AG09319 (cell line): ENCODE measurements around the gene PROCA1.

Experiments used
- DNase-seq: peaks from one replicate; pipeline ENCODE4 v3.0.0-alpha.2; 2010; ENCODE audit warnings: low read depth; ENCODE audit errors: extremely low read depth
- TF ChIP-seq, protein P1 (sequence below): IDR thresholded peaks from 2 replicates; pipeline ENCODE4 v1.5.1; 2011; ENCODE audit warnings: low read depth, mild to moderate bottlenecking, inconsistent platforms, low read length, moderate library complexity

The PROCA1 gene

DNA sequence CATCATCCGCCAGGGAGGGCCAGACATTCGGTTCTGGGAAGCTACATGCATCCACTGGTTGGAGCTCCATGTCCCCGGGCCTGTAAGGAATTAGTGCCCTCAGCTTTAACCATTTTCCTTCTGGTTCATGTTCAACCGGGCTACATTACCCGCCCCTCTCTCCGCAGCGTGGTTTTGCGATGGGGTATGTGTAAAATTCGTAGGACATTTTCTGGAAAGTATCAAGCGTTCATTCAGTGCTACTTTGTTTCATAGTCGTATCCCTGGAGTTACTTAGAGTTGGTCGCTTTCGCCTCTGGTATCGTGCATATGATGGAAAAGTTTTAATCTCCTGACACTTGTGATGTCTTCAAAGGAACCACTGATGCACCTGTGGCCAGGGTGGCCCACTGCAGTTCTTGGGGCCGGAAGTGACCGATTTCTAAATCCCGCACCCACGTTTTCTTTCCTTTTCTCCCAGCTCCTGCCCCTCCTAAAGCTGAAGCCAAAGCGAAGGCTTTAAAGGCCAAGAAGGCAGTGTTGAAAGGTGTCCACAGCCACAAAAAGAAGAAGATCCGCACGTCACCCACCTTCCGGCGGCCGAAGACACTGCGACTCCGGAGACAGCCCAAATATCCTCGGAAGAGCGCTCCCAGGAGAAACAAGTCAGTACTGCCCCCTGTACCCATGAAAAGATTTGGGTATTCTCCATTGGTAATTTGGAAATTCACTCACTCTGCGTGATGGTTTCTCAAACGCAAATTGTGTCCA lies 8.7 kb upstream of the PROCA1 start:
- no peak for DNase-seq
- TF ChIP-seq, protein P1, sequence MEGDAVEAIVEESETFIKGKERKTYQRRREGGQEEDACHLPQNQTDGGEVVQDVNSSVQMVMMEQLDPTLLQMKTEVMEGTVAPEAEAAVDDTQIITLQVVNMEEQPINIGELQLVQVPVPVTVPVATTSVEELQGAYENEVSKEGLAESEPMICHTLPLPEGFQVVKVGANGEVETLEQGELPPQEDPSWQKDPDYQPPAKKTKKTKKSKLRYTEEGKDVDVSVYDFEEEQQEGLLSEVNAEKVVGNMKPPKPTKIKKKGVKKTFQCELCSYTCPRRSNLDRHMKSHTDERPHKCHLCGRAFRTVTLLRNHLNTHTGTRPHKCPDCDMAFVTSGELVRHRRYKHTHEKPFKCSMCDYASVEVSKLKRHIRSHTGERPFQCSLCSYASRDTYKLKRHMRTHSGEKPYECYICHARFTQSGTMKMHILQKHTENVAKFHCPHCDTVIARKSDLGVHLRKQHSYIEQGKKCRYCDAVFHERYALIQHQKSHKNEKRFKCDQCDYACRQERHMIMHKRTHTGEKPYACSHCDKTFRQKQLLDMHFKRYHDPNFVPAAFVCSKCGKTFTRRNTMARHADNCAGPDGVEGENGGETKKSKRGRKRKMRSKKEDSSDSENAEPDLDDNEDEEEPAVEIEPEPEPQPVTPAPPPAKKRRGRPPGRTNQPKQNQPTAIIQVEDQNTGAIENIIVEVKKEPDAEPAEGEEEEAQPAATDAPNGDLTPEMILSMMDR: no peak; the same call in 1 of the 2 replicates

DNA sequence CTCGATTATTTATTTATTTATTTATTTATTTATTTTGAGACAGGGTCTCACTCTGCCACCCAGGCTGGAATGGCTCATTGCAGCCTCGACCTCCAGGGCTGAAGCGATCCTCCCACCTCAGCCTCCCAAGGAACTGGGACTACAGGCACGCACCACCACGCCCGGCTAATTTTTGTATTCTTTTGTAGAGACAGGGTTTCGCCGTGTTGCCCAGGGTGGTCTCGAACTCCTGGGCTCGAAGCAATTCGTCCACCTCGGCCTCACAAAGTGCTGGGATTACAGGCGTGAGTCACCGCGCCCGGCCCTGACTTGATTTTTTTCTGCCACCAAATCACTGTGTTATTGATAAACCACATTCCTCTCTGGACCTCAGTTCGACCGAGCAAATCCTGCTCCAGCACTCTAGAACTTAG lies 7.3 kb upstream of the PROCA1 start:
- DNase-seq: no peak
- TF ChIP-seq, protein P1: no peak

DNA sequence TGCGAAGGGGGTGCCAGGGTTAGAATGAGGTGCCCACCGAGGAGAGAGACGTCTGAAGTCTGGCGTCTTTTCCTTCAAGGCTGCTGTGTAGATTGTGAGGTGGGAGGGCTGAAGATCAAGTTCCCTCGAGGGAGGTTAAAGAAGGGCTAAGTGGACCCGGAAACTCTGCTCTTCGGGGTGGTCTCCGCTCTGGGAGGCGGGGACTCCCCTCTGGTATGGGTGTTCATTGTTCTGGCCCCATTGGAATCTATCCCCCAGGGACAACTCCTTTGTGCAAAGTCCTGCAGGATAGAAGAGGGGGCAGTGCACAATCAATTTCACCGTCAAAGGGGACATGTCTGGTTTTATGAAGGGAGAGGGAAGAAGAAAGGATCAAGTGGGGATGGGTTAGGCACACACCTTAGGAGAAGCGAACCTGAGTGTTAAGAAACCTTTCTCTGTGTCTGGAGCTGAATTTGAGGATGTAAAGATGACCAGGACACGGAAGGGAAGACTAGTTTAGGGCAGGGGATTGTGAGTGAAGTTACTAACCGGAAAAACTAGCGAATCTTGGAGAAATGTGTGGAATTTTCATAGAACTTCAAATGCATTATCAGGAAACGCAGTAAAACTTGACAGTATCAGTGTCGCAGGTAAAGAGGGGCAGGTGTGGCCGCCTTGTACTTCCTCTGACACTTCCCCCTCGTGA lies 6.8 kb upstream of the PROCA1 start:
- TF ChIP-seq, protein P1: no peak
- DNase-seq: no peak

DNA sequence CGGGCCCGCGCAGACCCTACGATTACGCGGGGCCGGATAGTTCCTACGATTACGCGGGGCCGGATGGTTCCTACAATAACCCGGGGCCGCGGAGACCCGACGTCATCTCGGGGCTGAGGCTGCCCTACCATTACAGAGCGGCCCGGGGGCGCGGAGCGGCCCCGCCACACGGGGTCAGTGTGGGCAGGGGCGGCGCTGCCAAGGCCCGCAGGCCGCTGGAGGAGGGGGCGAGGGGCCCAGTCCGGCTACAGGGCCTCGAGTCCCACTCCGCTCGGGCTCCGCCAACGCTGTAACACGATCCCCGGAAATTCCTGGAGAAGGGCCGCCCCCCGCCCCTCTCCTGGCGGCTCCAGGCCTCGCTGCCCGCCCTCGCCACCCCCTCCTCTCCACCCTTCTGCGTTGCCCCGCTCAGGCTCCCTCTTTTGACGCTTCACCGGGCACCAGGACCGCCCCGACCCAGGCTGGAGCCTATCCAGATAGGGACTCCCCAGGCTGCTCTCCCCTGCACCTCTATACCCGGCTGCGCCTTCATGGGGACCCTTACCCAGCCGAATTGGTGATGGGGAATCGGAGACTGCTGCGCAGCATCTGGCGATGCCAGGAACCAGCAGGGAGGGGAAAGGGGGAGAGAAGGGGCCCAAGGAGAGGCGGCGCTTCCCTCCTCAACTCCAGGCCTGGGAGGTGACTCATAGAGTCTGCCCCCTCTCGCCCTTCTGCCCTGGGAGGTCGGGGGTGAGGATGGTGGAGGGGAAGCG lies 6.1 kb upstream of the PROCA1 start, which contains the start of gene RAB34:
Gene RAB34, minus strand, starts transcription at position 291 of the 755 bp plus-strand sequence. CDS start 602 bp downstream, outside the sequence.
- peak; percentile 78 for DNase-seq
- TF ChIP-seq, protein P1: no peak; the same call in 1 of the 2 replicates

DNA sequence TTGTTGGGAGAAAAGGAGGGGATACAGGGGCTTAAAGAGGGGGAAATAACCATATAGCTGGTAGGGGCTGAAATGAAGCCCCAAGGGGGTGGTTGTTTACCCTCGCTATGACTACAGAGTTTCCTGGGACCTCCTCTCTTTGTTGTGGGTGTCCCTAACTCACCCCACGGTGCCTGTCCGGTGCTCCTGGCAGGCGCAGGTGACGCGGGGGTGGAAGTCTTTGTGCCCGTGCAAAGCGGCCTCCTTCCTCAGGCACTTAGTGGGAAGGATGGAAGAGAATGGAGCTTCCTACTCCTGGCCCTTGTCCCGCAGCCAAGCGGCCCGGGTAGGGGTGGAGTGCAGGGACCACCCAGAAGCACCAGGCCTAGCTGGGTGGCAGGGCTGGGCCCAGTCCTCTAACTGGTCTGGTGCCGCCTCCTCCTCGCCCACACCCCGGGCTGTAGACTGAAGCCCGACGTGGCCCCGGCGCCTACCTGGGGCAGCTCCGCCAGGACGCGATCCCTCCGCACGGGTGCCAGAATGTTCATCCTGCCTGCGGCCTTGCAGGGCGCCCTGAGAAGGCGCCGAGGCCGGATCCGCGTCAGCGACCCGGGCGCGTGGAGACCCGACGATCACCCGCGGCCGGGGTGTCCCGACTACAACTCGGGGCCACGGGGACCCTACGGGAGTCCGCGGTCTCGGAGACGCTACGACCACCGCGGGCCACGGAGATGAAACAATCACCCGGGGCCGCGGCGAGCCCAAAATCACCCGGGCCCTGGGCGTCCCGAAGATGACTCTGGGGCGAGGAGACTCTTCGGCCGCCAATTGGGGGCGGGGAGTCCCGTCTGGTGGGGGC lies 5.3 kb upstream of the PROCA1 start:
- TF ChIP-seq, protein P1: no peak
- no peak for DNase-seq

DNA sequence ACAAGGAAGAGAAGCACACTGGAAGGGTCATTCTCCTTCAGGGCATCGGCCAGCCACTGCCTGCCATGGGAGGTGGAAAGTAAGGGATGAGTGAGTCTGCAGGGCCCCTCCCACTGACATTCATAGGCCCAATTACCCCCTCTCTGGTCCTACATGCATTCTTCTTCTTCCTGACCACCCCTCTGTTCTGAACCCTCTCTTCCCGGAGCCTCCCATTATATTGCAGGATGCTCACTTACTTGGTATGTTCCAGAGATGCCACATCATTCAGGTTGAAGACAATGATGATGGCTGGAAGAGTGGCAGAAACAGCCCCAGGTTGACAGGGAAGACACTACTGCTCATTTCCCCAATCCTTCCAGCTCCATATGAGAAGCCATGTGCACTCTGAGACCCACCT lies 3.5 kb upstream of the PROCA1 start:
- DNase-seq: no peak
- TF ChIP-seq, protein P1: no peak
